GM12874 (cell line): ENCODE measurements around the gene ADAM11.

Experiments
- TF ChIP-seq, protein P1 (sequence below): IDR thresholded peaks from 2 replicates; pipeline ENCODE4 v1.5.1; 2011; ENCODE audit warnings: low read depth, mild to moderate bottlenecking, control low read depth, low read length, moderate library complexity; ENCODE audit not compliant: insufficient read depth

Gene ADAM11

GRCh38 chr17:44797802-44798201 is 39.0 kb downstream of the ADAM11 start:
- TF ChIP-seq, protein P1, sequence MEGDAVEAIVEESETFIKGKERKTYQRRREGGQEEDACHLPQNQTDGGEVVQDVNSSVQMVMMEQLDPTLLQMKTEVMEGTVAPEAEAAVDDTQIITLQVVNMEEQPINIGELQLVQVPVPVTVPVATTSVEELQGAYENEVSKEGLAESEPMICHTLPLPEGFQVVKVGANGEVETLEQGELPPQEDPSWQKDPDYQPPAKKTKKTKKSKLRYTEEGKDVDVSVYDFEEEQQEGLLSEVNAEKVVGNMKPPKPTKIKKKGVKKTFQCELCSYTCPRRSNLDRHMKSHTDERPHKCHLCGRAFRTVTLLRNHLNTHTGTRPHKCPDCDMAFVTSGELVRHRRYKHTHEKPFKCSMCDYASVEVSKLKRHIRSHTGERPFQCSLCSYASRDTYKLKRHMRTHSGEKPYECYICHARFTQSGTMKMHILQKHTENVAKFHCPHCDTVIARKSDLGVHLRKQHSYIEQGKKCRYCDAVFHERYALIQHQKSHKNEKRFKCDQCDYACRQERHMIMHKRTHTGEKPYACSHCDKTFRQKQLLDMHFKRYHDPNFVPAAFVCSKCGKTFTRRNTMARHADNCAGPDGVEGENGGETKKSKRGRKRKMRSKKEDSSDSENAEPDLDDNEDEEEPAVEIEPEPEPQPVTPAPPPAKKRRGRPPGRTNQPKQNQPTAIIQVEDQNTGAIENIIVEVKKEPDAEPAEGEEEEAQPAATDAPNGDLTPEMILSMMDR = no peak

DNA sequence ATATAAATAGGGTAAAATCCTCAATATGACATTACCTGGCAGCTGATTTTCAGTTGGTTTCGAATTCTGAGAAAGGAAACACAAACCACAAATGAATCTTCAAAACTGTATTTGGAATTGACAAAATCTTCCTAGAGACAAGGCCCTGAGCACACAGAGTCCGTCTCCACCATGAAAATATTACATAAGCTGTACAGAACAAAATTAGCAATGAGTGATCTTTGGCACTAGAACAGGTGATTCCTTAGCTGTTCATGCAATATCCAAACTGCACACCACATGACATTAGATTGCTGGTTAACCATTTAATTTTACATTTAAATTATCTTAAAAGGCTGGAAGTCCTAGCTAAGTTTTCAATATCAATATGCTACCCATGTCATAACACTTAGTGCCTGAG is 39.6 kb downstream of the ADAM11 start:
- TF ChIP-seq, protein P1 = no peak

- TF ChIP-seq, protein P1 = no peak
These were observed 43.1 kb downstream of the ADAM11 start for GRCh38 chr17:44801880-44802279.

GRCh38 chr17:44804302-44805089 is 45.7 kb downstream of the ADAM11 start:
- TF ChIP-seq, protein P1 = no peak

DNA sequence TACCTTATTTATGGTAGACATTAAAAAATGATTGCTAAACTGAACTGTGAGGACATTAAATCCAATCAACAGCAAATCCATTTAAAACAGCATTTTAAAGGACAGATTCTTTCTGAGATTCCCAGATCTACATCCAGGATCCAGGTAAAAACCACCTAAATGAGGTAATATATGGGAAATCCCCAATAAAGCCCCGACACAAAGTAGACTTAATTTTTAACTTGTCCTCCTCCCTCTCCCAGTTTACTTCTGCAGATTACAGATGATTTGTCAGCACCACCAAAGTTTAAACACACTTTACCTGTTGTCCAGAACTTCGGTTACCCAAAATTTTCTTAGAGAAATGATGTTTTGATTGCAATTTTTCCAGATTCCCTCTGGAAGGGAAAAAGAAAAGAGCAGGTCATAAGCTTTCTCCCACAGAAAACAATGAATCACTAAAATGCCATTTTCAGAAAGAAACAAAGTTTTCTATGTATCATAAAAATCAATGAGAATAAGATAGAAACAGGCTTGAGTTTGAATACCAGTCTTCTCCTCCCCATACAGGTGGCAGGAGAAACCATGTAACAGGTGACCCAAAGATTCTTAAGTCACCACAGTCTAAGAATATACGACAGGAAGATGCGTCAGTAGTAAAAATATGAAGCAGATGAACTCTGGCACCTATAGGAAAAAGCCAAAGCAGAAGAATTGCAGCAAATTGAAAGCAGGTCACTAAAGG is 48.5 kb downstream of the ADAM11 start:
- TF ChIP-seq, protein P1 = no peak

DNA sequence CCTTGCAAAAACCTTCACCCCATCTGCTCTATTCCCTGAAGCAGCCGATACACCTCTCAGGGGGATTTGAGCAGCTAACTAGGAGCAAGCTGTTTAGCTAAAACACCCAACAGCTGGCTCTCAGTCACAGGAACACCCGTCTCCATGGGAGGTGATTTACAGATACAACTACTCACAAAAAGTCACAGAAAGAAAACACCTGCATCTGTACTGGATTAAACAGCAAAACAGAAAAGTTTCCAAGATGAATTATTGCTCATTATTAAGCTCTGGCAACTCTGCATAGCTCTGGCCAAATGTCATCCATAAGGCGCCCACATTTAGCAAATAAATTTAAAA is 49.0 kb downstream of the ADAM11 start:
- TF ChIP-seq, protein P1 = no peak

DNA sequence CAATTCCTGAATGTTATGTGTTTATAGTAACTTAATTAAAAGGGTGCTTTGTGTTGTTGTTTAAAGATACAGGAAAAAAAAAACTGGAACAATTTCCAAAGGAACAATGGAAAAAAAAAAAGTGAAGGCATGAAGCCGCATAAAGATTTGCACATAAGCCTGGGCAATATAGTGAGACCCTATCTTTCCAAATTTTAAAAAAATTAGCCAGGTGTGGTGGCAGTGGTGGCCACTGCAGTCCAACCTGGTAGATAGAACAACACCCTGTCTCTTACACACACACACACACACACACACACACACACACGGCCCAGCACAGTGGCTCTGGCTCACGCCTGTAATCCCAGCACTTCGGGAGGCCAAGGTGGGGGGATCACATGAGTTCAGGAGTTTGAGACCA is 49.4 kb downstream of the ADAM11 start:
- TF ChIP-seq, protein P1 = no peak
